Heart left ventricle (tissue), 16 donors: Measurements from ENCODE around the gene PM20D1. TPM values are rescaled to one million over a fixed set of nuclear protein-coding genes. Genes with fewer than 3 reads are reported as not detected.
"Not testable (repeated sequence)": the region's sequence is repeated elsewhere in the genome, so short reads cannot be mapped to it uniquely, and the experiment has no call there.

Experiments used
- ATAC-seq, 4 donors: fragments of 200-7000 bp; cut with Tn5 transposase; one replicate each; pipeline ENCODE4 v1.9.1; 2020 to 2022; ENCODE audit warnings: moderate library complexity in 4 of 4, mild to moderate bottlenecking in 3 of 4, moderate number of reproducible peaks in 1 of 4
- DNase-seq, 5 donors: peaks; one replicate each; pipeline ENCODE4 v3.0.0-alpha.2; 2020
- H3K27ac ChIP-seq, 12 donors: fragments of 200-600 bp; sonication (generic) in 4 of 12; one replicate each; pipeline versions ENCODE4 v1.5.0 to v1.8.0; 2016 to 2022; ENCODE audit warnings: mild to moderate bottlenecking in 2 of 12
- H3K27me3 ChIP-seq, 9 donors: fragments of 200-600 bp; sonication (generic) in 2 of 9; one replicate each; pipeline versions ENCODE4 v1.5.1 to v1.8.0; 2016 to 2022; ENCODE audit warnings: mild to moderate bottlenecking in 3 of 9
- H3K36me3 ChIP-seq, 9 donors: fragments of 200-600 bp; sonication (generic) in 2 of 9; one replicate each; pipeline versions ENCODE4 v1.5.0 to v1.8.0; 2018 to 2022; ENCODE audit warnings: mild to moderate bottlenecking in 2 of 9
- H3K4me1 ChIP-seq, 12 donors: fragments of 200-600 bp; sonication (generic) in 4 of 12; one replicate each; pipeline versions ENCODE4 v1.5.0 to v1.8.0; 2016 to 2022; ENCODE audit warnings: mild to moderate bottlenecking in 3 of 12
- H3K4me3 ChIP-seq, 12 donors: fragments of 200-600 bp; sonication (generic) in 4 of 12; one replicate each; pipeline versions ENCODE4 v1.5.0 to v1.8.0; 2017 to 2022; ENCODE audit warnings: mild to moderate bottlenecking in 9 of 12, moderate library complexity in 4 of 12
- H3K9me3 ChIP-seq, 12 donors: fragments of 200-600 bp; sonication (generic) in 4 of 12; one replicate each; pipeline versions ENCODE4 v1.5.0 to v1.8.0; 2016 to 2022; ENCODE audit warnings: mild to moderate bottlenecking in 1 of 12
- POLR2A ChIP-seq, 2 donors: fragments of 450-650 bp; IDR thresholded peaks; one replicate each; pipeline ENCODE4 v1.6.1; 2017; ENCODE audit warnings: antibody characterized with exemption in 2 of 2, mild to moderate bottlenecking in 2 of 2, moderate library complexity in 2 of 2
- WGBS, 4 donors: extraction: QIAGEN DNeasy Blood & Tissue Kit in 2 of 4; methylation state at CpG; one replicate each; pipeline versions ENCODE4 v1.1.5 to v1.1.7; 2013 to 2018; 5-methylcytosine and 5-hydroxymethylcytosine counted together
- intact Hi-C, 10 donors: fragments of 100-400 bp; cut with DNase I; formaldehyde crosslinking; loops; one replicate each; pipeline versions ENCODE4 v1.11.1 to v1.14.2; 2022
- polyA plus RNA-seq, 2 donors: library from polyadenylated mRNA; stranded (reverse); fragments of 200-250 nt; gene quantifications; one replicate each; pipeline ENCODE4 v1.2.3, GENCODE V29; 2013
- total RNA-seq, 9 donors: library from RNA; depleted of rRNA in 2 of 9; stranded (reverse); fragments of >200 nt in 2 of 9; fragmentation: NEBNext Ultra II Directional in 3 of 9; extraction: Animal tissue kit (Norgen Biotek cat#: 25700) in 3 of 9; gene quantifications; one replicate each; pipeline versions ENCODE4 v1.1.0 to v1.2.4, GENCODE V29; 2016 to 2023
- TF ChIP-seq, protein P1 (sequence below), 12 donors: fragments of 200-600 bp; sonication (generic) in 4 of 12; IDR thresholded peaks; one replicate each; pipeline versions ENCODE4 v1.5.0 to v1.8.0; 2018 to 2022; ENCODE audit warnings: antibody characterized with exemption in 12 of 12, mild to moderate bottlenecking in 5 of 12
- donor health status: ischemic (EF 13 %, LVEDD 7.1; RV severe dilation, severe dysfunction).
- donor health status: healthy with polysubstance abuse.
- donor health status: DM: no; HTN: yes; CAD: no.
- donor health status: DM: no; HTN: no; CAD: no.
- donor health status: ischemic (EF 25% LVEDD 6.9; RV normal size, moderate dysfunction).
- donor health status: ischemic (EF 25% LVEDD 5.7; RV mildly dilated, moderate dysfunction).
- donor health status: healthy.
- donor health status: DM: yes; HTN: yes; CAD: no.
- donor health status: ischemic (EF 35%, LVEDD 5.7; RV mildly dilated, moderate dysfunction).
- donor health status: nonischemic (EF 11% LVEDD 7.7; RV severe dilation, severe dysfunction).
- donor health status: DM: yes; HTN: yes; CAD: no.
- donor health status: PGD.
- donor health status: ischemic (EF 29% LVEDD 5.4; RV normal size, mild dysfunction).
- donor health status: nonischemic (EF 23%, LVEDD 6.1; RV moderate dilation, normal function).

PM20D1 gene
- total and polyA plus RNA-seq, 11 donors, result 0.28 to 1.4 (median 0.71) TPM; not detected in 1

DNA sequence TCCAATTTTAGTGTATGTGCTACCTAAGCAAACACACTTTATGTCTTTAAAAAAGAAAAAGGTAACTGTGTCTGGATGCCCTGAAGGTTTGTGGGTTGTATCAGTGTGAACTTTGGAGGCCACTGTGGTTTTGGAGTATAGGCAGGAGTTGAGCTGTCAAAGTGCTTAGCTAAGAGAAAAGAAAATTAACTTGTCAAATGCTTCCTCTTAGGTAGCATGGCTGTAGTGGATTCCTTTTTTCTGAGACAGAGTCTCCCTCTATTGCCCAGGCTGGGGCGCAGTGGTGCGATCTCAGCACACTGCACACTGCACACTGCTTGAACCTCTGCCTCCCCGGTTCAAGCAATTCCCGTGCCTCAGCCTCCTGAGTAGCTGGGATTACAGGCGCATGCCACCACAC lies 25.8 kb downstream of the PM20D1 start:
- WGBS, 4 donors, result 93 to 99% (median 97%) methylated on average over 5 of the region's 5 CpGs
- ATAC-seq, result no peak
- TF ChIP-seq POLR2A (IDR thresholded peaks at IDR 0.05), result no peak
- TF ChIP-seq, protein P1, sequence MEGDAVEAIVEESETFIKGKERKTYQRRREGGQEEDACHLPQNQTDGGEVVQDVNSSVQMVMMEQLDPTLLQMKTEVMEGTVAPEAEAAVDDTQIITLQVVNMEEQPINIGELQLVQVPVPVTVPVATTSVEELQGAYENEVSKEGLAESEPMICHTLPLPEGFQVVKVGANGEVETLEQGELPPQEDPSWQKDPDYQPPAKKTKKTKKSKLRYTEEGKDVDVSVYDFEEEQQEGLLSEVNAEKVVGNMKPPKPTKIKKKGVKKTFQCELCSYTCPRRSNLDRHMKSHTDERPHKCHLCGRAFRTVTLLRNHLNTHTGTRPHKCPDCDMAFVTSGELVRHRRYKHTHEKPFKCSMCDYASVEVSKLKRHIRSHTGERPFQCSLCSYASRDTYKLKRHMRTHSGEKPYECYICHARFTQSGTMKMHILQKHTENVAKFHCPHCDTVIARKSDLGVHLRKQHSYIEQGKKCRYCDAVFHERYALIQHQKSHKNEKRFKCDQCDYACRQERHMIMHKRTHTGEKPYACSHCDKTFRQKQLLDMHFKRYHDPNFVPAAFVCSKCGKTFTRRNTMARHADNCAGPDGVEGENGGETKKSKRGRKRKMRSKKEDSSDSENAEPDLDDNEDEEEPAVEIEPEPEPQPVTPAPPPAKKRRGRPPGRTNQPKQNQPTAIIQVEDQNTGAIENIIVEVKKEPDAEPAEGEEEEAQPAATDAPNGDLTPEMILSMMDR (IDR thresholded peaks at IDR 0.05), result no peak

DNA sequence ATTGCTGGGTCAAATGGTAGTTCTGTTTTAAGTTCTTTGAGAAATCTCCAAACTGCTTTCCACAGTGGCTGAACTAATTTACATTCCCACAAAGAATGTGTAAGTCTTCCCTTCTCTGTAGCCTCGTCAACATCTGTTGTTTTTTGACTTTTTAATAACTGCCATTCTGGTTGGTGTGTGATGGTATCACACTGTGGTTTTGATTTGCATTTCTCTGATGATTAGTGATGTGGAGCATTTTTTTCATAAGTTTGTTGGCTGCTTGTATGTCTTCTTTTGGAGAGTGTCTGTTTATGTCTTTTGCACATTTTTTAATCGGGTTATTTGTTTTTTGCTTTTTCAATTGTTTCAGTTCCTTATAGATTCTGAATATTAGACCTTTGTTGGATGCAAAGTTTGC lies 26.7 kb downstream of the PM20D1 start:
- intact Hi-C loops, H3K36me3 ChIP-seq, H3K27ac ChIP-seq, DNase-seq, H3K4me3 ChIP-seq, ATAC-seq, H3K27me3 ChIP-seq: not testable (repeated sequence)
- 92 to 97% (median 94%) methylated on average over 2 of the region's 2 CpGs for WGBS, 4 donors
- peaks cover 0 to 23% (median 17%) of the 10 kb centered on the region in 12 donors for H3K4me1 ChIP-seq
- peaks cover 0 to 11% (median 0%) of the 10 kb centered on the region in 12 donors for H3K9me3 ChIP-seq

More for the DNA sequence above, 25.8 kb downstream of the PM20D1 start:
- no peak overlapping the region for H3K27ac ChIP-seq
- peaks cover 0 to 11% (median 0%) of the 10 kb centered on the region in 12 donors for H3K9me3 ChIP-seq
- H3K4me1 ChIP-seq, result peaks cover 0 to 23% (median 17%) of the 10 kb centered on the region in 12 donors
- intact Hi-C loops, result no loop called here
- H3K4me3 ChIP-seq, result no peak overlapping the region
- no peaks in the 10 kb centered on the region for H3K36me3 ChIP-seq
- no peaks in the 10 kb centered on the region for H3K27me3 ChIP-seq
- DNase-seq, result no peak

DNA sequence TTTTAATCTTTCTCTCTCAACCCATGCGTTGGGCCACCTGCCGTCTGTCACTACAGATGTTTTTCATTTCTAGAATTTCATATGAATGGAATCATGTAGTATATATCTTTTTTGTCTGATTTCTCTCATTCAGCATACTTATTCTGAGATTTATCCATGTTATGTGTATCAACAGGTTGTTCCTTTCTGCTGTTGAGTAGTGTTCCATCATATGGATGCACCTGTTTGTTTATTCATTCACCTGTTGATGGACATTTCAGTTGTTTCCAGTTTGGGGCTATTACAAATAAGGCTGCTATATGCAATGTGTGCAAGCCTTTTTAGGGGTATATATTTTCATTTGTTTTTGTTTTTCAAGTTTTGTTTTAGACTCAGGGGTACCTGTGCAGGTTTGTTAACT lies 27.5 kb downstream of the PM20D1 start:
- no peaks in the 10 kb centered on the region for H3K27me3 ChIP-seq
- intact Hi-C loops, result no loop called here
- H3K27ac ChIP-seq, result no peak overlapping the region
- no peaks in the 10 kb centered on the region for H3K36me3 ChIP-seq
- no peak for TF ChIP-seq POLR2A (IDR thresholded peaks at IDR 0.05)
- TF ChIP-seq, protein P1 (IDR thresholded peaks at IDR 0.05), result no peak
- 90 to 94% (median 93%) methylated on average over 2 of the region's 2 CpGs for WGBS, 4 donors
- DNase-seq (no peak), ATAC-seq (no peak)
- H3K4me3 ChIP-seq, result no peak overlapping the region
- peaks cover 0 to 17% (median 14%) of the 10 kb centered on the region in 12 donors for H3K4me1 ChIP-seq
- peaks cover 0 to 11% (median 0%) of the 10 kb centered on the region in 12 donors for H3K9me3 ChIP-seq

DNA sequence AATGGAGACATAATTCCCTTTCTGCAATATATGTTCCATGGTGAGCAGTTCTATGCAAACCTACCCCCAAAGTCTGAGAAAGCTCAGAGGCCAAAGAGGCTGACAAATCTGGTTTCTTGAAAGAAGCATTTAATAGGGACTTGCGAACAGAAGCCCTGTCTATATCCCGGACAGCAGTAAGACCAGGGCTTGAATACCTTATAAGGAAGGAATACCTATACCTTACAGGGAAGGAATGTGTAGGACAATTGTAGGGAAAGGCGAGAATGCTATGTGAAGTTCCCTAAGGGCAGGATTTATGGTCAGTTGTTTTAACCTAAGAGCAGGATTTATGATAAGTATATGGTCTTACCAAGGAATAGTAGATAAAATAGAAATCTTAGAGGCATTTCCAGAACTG lies 31.9 kb downstream of the PM20D1 start:
- no peaks in the 10 kb centered on the region for H3K27me3 ChIP-seq
- H3K9me3 ChIP-seq, result peaks cover 0 to 2% (median 0%) of the 10 kb centered on the region in 12 donors
- H3K36me3 ChIP-seq, result no peaks in the 10 kb centered on the region
- intact Hi-C loops, result no loop called here
- H3K27ac ChIP-seq, result no peak overlapping the region
- WGBS, 4 donors, result 93 to 97% (median 96%) methylated on average over 3 of the region's 3 CpGs
- H3K4me1 ChIP-seq, result peaks cover 0 to 13% (median 8%) of the 10 kb centered on the region in 12 donors
- no peak for TF ChIP-seq POLR2A (IDR thresholded peaks at IDR 0.05)
- TF ChIP-seq, protein P1 (IDR thresholded peaks at IDR 0.05), result no peak
- ATAC-seq (no peak), DNase-seq (no peak)
- H3K4me3 ChIP-seq, result no peak overlapping the region

DNA sequence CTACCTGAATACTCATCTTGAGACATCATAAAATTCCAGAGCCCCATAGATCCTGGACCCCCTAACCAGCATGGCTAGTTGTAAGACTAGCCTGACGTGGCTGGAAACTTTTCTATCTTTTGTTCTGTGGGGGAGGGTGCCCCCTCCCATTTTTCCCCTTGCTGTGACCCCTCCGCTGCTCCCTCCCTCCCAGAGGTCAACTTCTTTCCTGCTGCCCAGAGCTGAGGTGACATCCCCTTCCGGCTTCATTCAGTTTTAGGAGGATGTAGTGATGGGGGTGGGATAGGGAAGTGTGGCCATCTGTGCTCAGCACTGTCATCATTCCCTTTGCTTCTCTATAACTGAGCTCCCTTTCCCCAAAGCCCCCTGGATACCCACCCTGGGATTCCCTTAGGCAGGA lies 32.6 kb downstream of the PM20D1 start:
- H3K4me1 ChIP-seq, result peaks cover 0 to 13% (median 8%) of the 10 kb centered on the region in 12 donors
- H3K9me3 ChIP-seq, result no peaks in the 10 kb centered on the region
- ATAC-seq (no peak), DNase-seq (no peak)
- no peak overlapping the region for H3K27ac ChIP-seq
- no peaks in the 10 kb centered on the region for H3K27me3 ChIP-seq
- H3K4me3 ChIP-seq, result no peak overlapping the region
- TF ChIP-seq, protein P1 (IDR thresholded peaks at IDR 0.05), result no peak
- no peak for TF ChIP-seq POLR2A (IDR thresholded peaks at IDR 0.05)
- no peaks in the 10 kb centered on the region for H3K36me3 ChIP-seq
- 59 to 74% (median 72%) methylated on average over 3 of the region's 3 CpGs for WGBS, 4 donors
- intact Hi-C loops, result no loop called here
